ENCODE data around the gene PPP2R2D.

PPP2R2D gene

DNA sequence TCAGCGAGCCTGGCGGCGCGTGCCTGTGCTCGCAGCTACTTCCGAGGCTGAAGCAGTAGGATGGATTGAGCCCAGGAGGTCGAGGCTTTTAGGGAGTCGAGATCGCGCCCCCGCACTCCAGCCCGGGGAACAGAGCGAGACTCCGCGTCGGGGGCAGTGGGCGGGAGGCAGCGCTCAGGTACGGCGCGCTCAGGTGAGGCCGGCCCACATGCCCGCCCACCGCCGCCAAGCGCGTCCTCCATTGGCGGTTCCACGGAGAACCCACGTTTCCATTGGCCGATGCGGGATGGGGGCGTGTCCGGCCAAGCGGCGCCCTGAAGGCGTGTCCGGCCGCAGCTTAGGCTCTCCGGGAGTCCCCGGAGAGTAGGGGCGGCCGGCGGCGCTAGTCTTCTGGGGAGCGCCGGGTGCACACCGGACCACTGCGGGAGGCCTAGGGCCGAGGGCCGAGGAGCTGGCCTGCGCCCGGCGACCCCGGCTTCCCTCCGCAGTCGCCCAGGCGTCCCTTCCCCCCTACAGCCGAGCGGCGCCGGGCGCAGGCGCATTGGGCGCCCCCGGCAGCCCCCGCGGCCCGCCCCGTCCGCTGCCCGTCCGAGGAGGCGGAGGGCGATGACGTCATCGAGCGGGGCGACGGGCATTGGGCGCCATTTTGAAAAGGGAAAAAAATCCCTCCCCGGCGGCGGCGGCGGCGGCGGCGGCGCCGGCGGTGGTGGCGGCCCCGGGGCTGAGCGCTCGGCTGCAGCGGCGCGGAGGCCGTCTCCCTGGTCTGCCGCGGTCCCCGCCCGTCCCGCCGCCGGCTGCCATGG lies at the start of gene PPP2R2D:
Gene PPP2R2D (plus strand): TSS at position 659 of the 803 bp plus-strand sequence. CDS start 141 bp downstream, at position 800.
- peak; percentile 93 for DNase-seq (ENCODE audit: low read depth)

DNA sequence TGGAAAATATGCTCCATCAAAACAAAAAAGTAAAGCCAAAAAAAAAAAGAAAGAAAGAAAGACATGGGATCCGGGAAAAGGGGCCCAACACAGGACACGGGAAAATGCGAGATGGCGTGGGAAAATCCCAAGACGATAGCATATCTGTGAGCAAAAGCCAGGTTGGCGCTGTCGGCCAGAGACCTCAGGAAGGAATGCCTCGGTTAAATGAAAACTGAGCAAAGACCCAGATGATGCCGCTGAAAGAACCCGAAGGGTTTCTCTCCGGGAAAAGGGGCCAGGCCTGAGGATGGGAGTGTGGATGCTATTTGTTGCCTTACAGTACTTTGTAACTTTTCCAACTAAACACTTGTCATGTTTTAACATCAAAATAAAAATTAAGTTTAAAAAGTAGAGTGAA lies 49.5 kb upstream of the PPP2R2D start:
- DNase-seq (ENCODE audit: low read depth): no peak

GRCh38 chr10:131852176-131852822 lies 48.5 kb upstream of the PPP2R2D start:
- no peak for DNase-seq (ENCODE audit: low read depth)

DNA sequence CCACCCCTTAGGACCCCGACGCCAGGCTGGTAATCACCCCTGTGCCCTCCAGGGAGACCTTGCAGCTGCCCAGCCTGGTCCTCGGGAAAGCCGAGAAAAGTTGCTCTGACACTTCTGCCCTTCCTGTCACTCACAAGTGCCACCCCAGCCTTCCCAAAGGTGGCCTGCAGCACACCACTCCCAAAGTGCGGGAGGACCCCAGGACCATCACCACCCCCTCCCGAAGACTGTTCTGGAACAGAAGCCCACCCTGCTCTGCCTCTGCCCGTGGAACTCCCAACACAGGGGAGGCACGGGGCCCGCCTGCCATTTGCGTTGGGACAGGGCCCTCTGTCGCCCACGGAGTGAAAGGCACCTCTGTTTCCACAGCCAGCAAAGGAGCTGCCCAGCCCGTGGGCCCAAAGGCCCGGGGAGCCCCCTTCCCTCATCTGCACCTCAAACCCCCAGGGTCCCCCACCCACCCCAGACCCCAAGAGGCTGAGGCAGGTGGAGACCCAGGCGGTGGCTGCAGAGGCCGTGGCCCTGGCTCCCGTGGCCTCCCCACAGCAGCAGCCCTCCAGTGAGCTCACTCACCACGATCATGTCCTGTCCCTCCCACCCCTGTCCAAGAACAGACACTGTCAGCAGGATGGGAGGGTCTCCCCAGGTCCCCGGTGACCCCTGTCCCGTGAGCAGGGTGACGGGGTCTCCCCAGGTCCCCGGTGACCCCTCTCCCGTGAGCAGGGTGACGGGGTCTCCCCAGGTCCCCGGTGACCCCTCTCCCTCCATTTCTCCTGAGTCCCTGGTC lies 47.8 kb upstream of the PPP2R2D start:
- no peak for DNase-seq (ENCODE audit: low read depth)

- DNase-seq (ENCODE audit: low read depth): no peak
Measured at GRCh38 chr10:131853610-131853964, 47.2 kb upstream of the PPP2R2D start.

GRCh38 chr10:131854579-131855335 lies 46.1 kb upstream of the PPP2R2D start:
- DNase-seq (ENCODE audit: low read depth): no peak

GRCh38 chr10:131855461-131856401 lies 45.1 kb upstream of the PPP2R2D start:
- DNase-seq (ENCODE audit: low read depth): no peak

GRCh38 chr10:131856441-131857094 lies 44.2 kb upstream of the PPP2R2D start:
- DNase-seq (ENCODE audit: low read depth): no peak

- DNase-seq (ENCODE audit: low read depth): no peak
Measured at GRCh38 chr10:131857156-131858117, 43.4 kb upstream of the PPP2R2D start.

GRCh38 chr10:131858118-131858515 lies 42.7 kb upstream of the PPP2R2D start:
- DNase-seq (ENCODE audit: low read depth): no peak

GRCh38 chr10:131858583-131859340 lies 42.0 kb upstream of the PPP2R2D start:
- no peak for DNase-seq (ENCODE audit: low read depth)

DNA sequence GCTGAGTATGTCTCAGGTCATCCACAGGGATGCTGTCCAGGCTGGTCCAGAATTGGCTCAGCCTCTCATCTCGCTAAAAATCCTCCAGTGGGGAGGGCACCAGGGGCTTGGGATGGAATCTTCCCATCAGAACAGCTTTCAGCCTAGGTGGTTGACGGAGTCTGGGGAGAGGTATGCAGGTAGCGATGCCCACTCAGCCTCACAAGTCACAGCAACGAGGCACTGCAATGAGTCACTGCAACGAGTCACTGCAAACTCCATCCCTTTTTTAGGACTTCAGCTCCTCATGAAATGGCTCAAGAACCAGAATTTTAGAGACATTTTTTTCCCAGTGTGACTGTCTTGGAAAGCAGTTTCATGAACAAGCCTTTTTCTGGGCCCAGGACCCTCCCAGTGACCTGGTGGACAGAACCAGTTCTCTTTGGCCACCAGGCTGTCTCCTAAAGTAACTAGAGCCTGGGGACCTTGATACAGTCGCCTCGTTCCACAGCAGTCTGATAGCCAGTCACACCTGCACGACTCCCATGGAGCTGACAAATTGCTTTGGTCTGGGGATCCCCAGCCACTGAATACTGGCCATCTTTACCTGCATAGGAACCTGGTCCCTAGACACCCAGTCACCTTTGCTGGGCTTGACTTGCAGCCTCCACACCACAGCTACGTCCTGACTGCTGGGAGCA lies 41.3 kb upstream of the PPP2R2D start:
- DNase-seq (ENCODE audit: low read depth): no peak

- no peak for DNase-seq (ENCODE audit: low read depth)
Measured at GRCh38 chr10:131860311-131860710, 40.5 kb upstream of the PPP2R2D start.

- no peak for DNase-seq (ENCODE audit: low read depth)
Measured at GRCh38 chr10:131860806-131861440, 39.9 kb upstream of the PPP2R2D start.

GRCh38 chr10:131862548-131862947 lies 38.3 kb upstream of the PPP2R2D start:
- no peak for DNase-seq (ENCODE audit: low read depth)

- no peak for DNase-seq (ENCODE audit: low read depth)
Measured at GRCh38 chr10:131865223-131865917, 35.4 kb upstream of the PPP2R2D start.

- no peak for DNase-seq (ENCODE audit: low read depth)
Measured at GRCh38 chr10:131866673-131867072, 34.1 kb upstream of the PPP2R2D start.

Data from activated T-helper 1 cell treated with Interleukin-2 at 50 U/mL for 16 hours (primary cell).